MM.1S (cell line): Measurements from ENCODE around the gene EAPP.

Source experiments
- DNase-seq: peaks from one replicate; pipeline ENCODE4 v3.0.0-alpha.2; 2015
- H2AFZ ChIP-seq: fragments of 300-600 bp; sonication (generic); 2 replicates; pipeline ENCODE4 v1.6.0; 2016; ENCODE audit warnings: antibody characterized with exemption, low read length
- H3F3A ChIP-seq: fragments of 300-600 bp; sonication (generic); 2 replicates; pipeline ENCODE4 v1.6.1; 2016; ENCODE audit warnings: mild to moderate bottlenecking, antibody characterized with exemption, low read length, moderate library complexity, mixed read lengths; ENCODE audit not compliant: insufficient read depth
- H3K27ac ChIP-seq: fragments of 300-600 bp; sonication (generic); 2 replicates; pipeline ENCODE4 v1.5.1; 2016; ENCODE audit warnings: mild to moderate bottlenecking, low read length
- H3K27me3 ChIP-seq: fragments of 300-600 bp; sonication (generic); replicated peaks from 2 replicates; pipeline ENCODE4 v1.6.0; 2016; ENCODE audit warnings: low read length; ENCODE audit not compliant: insufficient read depth
- H3K36me3 ChIP-seq: fragments of 300-600 bp; sonication (generic); replicated peaks from 2 replicates; pipeline ENCODE4 v1.6.1; 2016; ENCODE audit warnings: mild to moderate bottlenecking, low read length, mixed read lengths; ENCODE audit not compliant: insufficient read depth
- H3K4me1 ChIP-seq: fragments of 300-600 bp; sonication (generic); 2 replicates; pipeline ENCODE4 v1.6.1; 2016; ENCODE audit warnings: low read length, mixed read lengths
- H3K4me2 ChIP-seq: fragments of 300-600 bp; sonication (generic); 2 replicates; pipeline ENCODE4 v1.6.0; 2016; ENCODE audit warnings: low read depth, low read length
- H3K4me3 ChIP-seq: fragments of 300-600 bp; sonication (generic); 2 replicates; pipeline ENCODE4 v1.5.1; 2016; ENCODE audit warnings: low read length, mixed read lengths
- H3K79me2 ChIP-seq: fragments of 300-600 bp; sonication (generic); 2 replicates; pipeline ENCODE4 v1.6.1; 2016; ENCODE audit warnings: mixed run types, low read length, mixed read lengths
- H3K9ac ChIP-seq: fragments of 300-600 bp; sonication (generic); 2 replicates; pipeline ENCODE4 v1.6.1; 2016; ENCODE audit warnings: low read length, mixed read lengths
- H3K9me2 ChIP-seq: fragments of 300-600 bp; sonication (generic); replicated peaks from 2 replicates; pipeline ENCODE4 v1.6.1; 2016; ENCODE audit warnings: mild to moderate bottlenecking, low read length, mixed read lengths; ENCODE audit not compliant: insufficient read depth
- H3K9me3 ChIP-seq: fragments of 300-600 bp; sonication (generic); replicated peaks from 2 replicates; pipeline ENCODE4 v1.6.1; 2016; ENCODE audit warnings: mild to moderate bottlenecking, low read length, mixed read lengths; ENCODE audit not compliant: insufficient read depth
- H4K20me1 ChIP-seq: fragments of 300-600 bp; sonication (generic); 2 replicates; pipeline ENCODE4 v1.6.1; 2016; ENCODE audit warnings: mild to moderate bottlenecking, low read length, moderate library complexity, mixed read lengths; ENCODE audit not compliant: insufficient read depth
- EZH2 ChIP-seq: fragments of 300-600 bp; sonication (generic); optimal IDR thresholded peaks from 2 replicates; pipeline ENCODE3; 2017; ENCODE audit warnings: low read depth, mild to moderate bottlenecking, antibody characterized with exemption, low read length, mixed read lengths
- EZH2phosphoT487 ChIP-seq: fragments of 300-600 bp; sonication (generic); IDR thresholded peaks from 2 replicates; pipeline ENCODE4 v1.6.1; 2018; ENCODE audit warnings: antibody characterized with exemption, low read length
- TF ChIP-seq, protein P1 (sequence below): fragments of 300-600 bp; sonication (generic); IDR thresholded peaks from 2 replicates; pipeline ENCODE4 v1.5.1; 2016; ENCODE audit warnings: antibody characterized with exemption, low read length, mixed read lengths

Gene EAPP

DNA sequence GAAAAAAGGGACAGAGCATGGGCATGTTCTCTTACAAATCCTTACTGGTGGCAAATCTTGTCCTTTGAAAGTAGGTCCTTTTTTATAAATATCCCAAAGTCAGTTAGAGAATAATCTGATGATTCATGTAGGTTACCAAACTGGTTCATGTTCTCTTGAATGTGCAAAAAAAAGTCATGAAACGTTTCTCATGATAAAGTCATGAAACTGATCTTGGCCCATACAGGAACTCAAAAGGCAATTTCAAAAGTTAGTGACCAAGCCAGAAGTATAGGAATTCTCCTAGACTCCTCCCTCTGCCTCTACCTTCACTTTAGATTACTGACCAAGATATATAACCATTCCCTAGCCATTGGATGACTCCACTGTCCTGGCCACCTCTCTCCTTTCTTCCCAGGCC lies 50.2 kb downstream of the EAPP start:
- no peaks in the 10 kb centered on the region for H3K27me3 ChIP-seq
- no peaks in the 10 kb centered on the region for H3K9me2 ChIP-seq
- H4K20me1 ChIP-seq = no peaks in the 10 kb centered on the region
- DNase-seq = no peak
- H3K4me2 ChIP-seq = no peak overlapping the region
- TF ChIP-seq EZH2 = no peak
- TF ChIP-seq, protein P1, sequence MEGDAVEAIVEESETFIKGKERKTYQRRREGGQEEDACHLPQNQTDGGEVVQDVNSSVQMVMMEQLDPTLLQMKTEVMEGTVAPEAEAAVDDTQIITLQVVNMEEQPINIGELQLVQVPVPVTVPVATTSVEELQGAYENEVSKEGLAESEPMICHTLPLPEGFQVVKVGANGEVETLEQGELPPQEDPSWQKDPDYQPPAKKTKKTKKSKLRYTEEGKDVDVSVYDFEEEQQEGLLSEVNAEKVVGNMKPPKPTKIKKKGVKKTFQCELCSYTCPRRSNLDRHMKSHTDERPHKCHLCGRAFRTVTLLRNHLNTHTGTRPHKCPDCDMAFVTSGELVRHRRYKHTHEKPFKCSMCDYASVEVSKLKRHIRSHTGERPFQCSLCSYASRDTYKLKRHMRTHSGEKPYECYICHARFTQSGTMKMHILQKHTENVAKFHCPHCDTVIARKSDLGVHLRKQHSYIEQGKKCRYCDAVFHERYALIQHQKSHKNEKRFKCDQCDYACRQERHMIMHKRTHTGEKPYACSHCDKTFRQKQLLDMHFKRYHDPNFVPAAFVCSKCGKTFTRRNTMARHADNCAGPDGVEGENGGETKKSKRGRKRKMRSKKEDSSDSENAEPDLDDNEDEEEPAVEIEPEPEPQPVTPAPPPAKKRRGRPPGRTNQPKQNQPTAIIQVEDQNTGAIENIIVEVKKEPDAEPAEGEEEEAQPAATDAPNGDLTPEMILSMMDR = no peak
- TF ChIP-seq EZH2phosphoT487 = no peak
- H3K4me3 ChIP-seq = no peak overlapping the region
- H3K79me2 ChIP-seq = no peaks in the 10 kb centered on the region
- H3F3A ChIP-seq = no peaks in the 10 kb centered on the region
- H3K36me3 ChIP-seq = no peaks in the 10 kb centered on the region
- no peaks in the 10 kb centered on the region for H3K4me1 ChIP-seq
- H2AFZ ChIP-seq = no peak overlapping the region
- H3K27ac ChIP-seq = no peak overlapping the region
- H3K9me3 ChIP-seq = no peaks in the 10 kb centered on the region
- H3K9ac ChIP-seq = no peak overlapping the region

DNA sequence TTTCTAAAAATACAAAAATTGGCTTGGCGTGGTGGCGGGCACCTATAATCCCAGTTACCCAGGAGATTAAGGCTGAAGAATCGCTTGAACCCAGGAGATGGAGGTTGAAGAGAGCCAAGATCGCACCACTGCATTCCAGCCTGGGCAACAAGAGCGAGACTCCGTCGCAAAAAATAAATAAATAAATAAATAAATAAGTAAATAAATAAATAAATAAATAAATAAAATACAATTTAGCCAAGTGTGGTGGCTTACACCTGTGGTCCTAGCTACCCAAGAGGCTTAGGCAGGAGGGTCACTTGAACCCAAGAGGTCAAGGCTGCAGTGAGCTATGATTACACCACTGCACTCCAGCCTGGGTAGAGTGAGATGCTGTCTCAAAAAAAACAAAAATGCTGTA lies 51.0 kb downstream of the EAPP start:
- H3F3A ChIP-seq = no peaks in the 10 kb centered on the region
- H3K36me3 ChIP-seq = no peaks in the 10 kb centered on the region

DNA sequence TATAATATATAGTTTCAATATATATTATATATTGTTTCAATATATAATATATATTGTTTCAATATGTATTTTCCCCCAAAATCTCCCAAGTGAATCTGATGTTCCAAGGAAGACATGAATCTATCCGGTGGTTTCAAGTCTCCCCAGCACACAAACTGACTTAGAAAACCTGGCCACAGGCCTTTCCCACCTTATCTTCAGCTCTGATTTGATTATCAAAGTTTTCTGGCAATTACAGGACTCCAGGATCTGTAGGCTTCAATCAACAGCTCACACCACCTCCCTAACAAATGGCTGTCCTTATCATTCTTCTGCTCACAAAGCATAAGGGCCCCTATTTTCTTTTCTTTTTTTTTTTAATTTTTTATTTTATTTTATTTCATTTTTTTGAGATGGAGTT lies 54.8 kb downstream of the EAPP start:
- H4K20me1 ChIP-seq = no peaks in the 10 kb centered on the region
- TF ChIP-seq, protein P1 = no peak
- no peak for TF ChIP-seq EZH2phosphoT487
- no peak for TF ChIP-seq EZH2
- no peaks in the 10 kb centered on the region for H3K27me3 ChIP-seq
- H3K9me3 ChIP-seq = no peaks in the 10 kb centered on the region
- H3K79me2 ChIP-seq = no peaks in the 10 kb centered on the region
- no peaks in the 10 kb centered on the region for H3K4me1 ChIP-seq
- no peak overlapping the region for H3K4me2 ChIP-seq
- no peak overlapping the region for H3K27ac ChIP-seq
- H3K9me2 ChIP-seq = no peaks in the 10 kb centered on the region
- H2AFZ ChIP-seq = no peak overlapping the region
- no peaks in the 10 kb centered on the region for H3K36me3 ChIP-seq
- no peak overlapping the region for H3K4me3 ChIP-seq
- no peaks in the 10 kb centered on the region for H3F3A ChIP-seq
- DNase-seq = no peak
- H3K9ac ChIP-seq = no peak overlapping the region

More for the DNA sequence above, 51.0 kb downstream of the EAPP start:
- no peaks in the 10 kb centered on the region for H4K20me1 ChIP-seq
- no peak overlapping the region for H3K9ac ChIP-seq
- TF ChIP-seq EZH2 = no peak
- TF ChIP-seq EZH2phosphoT487 = no peak
- TF ChIP-seq, protein P1 = no peak
- no peaks in the 10 kb centered on the region for H3K9me3 ChIP-seq
- H3K4me1 ChIP-seq = no peaks in the 10 kb centered on the region
- H3K4me3 ChIP-seq = no peak overlapping the region
- no peaks in the 10 kb centered on the region for H3K27me3 ChIP-seq
- no peak overlapping the region for H3K4me2 ChIP-seq
- DNase-seq = no peak
- H3K9me2 ChIP-seq = no peaks in the 10 kb centered on the region
- H3K27ac ChIP-seq = no peak overlapping the region
- H2AFZ ChIP-seq = no peak overlapping the region
- H3K79me2 ChIP-seq = no peaks in the 10 kb centered on the region
